Stimulated activated CD8-positive, alpha-beta memory T cell treated with anti-CD3 and anti-CD28 coated beads, Interleukin-7, amount 100 ng/mL, for 1 hour (primary cell): ENCODE results near the gene RAPGEF5.

Experiments
- DNase-seq, 2 donors: peaks; one replicate each; pipeline ENCODE4 v3.0.0-alpha.2; 2020; ENCODE audit warnings: low read depth in 2 of 2

RAPGEF5 gene

GRCh38 chr7:22151901-22152300 is 205.1 kb downstream of the RAPGEF5 start:
- no peak for DNase-seq

GRCh38 chr7:22150221-22150620 is 206.7 kb downstream of the RAPGEF5 start:
- no peak for DNase-seq

GRCh38 chr7:22147868-22148267 is 209.1 kb downstream of the RAPGEF5 start:
- no peak for DNase-seq

GRCh38 chr7:22146961-22147512 is 209.9 kb downstream of the RAPGEF5 start:
- DNase-seq: no peak

GRCh38 chr7:22144950-22145349 is 212.0 kb downstream of the RAPGEF5 start:
- DNase-seq: no peak

- no peak for DNase-seq
These were observed 213.5 kb downstream of the RAPGEF5 start for GRCh38 chr7:22143491-22143890.

- DNase-seq: no peak
These were observed 214.4 kb downstream of the RAPGEF5 start for GRCh38 chr7:22142572-22142971.

GRCh38 chr7:22141355-22141754 is 215.6 kb downstream of the RAPGEF5 start:
- DNase-seq: no peak

- DNase-seq: no peak
These were observed 216.4 kb downstream of the RAPGEF5 start for GRCh38 chr7:22140578-22140977.

GRCh38 chr7:22138886-22139285 is 218.1 kb downstream of the RAPGEF5 start:
- no peak for DNase-seq

GRCh38 chr7:22138106-22138505 is 218.8 kb downstream of the RAPGEF5 start:
- no peak for DNase-seq

- no peak for DNase-seq
These were observed 219.5 kb downstream of the RAPGEF5 start for GRCh38 chr7:22137466-22137865.

GRCh38 chr7:22137026-22137425 is 219.9 kb downstream of the RAPGEF5 start:
- DNase-seq: no peak

GRCh38 chr7:22129819-22130580 is 227.0 kb downstream of the RAPGEF5 start:
- DNase-seq: no peak

GRCh38 chr7:22129166-22129565 is 227.8 kb downstream of the RAPGEF5 start:
- no peak for DNase-seq

GRCh38 chr7:22128528-22128920 is 228.4 kb downstream of the RAPGEF5 start:
- no peak for DNase-seq

GRCh38 chr7:22127835-22128527 is 229.0 kb downstream of the RAPGEF5 start:
- DNase-seq: no peak

GRCh38 chr7:22125436-22125835 is 231.5 kb downstream of the RAPGEF5 start:
- no peak for DNase-seq

- no peak for DNase-seq
These were observed 232.0 kb downstream of the RAPGEF5 start for GRCh38 chr7:22124941-22125340.

- no peak for DNase-seq
These were observed 233.8 kb downstream of the RAPGEF5 start for GRCh38 chr7:22123139-22123538.

- DNase-seq: no peak
These were observed 235.1 kb downstream of the RAPGEF5 start for GRCh38 chr7:22121702-22122474.

- no peak for DNase-seq
These were observed 236.4 kb downstream of the RAPGEF5 start for GRCh38 chr7:22120391-22121053.
